Measurements from ENCODE around the gene TRAF2.

DNA sequence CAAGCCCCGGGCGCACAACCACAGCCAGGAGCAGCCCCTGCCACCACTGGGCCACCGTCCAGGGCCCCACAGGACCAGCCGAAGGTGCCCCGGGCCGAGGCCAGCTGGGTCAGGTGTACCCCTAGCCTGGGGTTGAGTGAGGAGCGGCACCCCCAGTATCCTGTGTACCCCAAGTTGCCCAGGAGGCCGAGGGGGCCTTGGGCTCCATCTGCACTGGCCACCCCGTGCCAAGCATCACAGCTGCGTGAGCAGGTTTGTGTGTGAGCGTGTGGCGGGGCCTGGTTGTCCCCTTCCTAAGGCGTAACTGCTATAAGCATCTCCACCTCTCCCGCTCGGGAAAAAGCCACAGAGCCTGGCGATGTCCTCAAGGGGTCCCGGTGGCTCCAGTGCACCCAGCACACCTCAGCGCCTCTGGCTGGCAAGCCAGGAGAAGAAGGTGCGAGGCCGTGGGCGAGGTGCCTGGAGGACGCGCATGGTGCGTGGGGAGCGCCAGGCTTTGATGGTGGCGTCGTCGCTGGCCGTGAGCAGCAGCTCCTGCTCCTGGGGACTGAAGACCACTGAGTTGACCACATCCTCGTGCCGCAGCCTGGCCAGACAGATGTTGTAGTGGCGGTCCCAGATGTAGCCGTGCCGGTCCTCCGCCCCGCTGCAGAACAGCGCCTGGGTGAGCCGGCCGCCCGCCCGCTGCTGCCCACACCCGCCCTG lies 54.4 kb downstream of the TRAF2 start:
- TF ChIP-seq, protein P1, sequence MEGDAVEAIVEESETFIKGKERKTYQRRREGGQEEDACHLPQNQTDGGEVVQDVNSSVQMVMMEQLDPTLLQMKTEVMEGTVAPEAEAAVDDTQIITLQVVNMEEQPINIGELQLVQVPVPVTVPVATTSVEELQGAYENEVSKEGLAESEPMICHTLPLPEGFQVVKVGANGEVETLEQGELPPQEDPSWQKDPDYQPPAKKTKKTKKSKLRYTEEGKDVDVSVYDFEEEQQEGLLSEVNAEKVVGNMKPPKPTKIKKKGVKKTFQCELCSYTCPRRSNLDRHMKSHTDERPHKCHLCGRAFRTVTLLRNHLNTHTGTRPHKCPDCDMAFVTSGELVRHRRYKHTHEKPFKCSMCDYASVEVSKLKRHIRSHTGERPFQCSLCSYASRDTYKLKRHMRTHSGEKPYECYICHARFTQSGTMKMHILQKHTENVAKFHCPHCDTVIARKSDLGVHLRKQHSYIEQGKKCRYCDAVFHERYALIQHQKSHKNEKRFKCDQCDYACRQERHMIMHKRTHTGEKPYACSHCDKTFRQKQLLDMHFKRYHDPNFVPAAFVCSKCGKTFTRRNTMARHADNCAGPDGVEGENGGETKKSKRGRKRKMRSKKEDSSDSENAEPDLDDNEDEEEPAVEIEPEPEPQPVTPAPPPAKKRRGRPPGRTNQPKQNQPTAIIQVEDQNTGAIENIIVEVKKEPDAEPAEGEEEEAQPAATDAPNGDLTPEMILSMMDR (IDR thresholded peaks at IDR 0.05): no peak
- TF ChIP-seq POLR2A (IDR thresholded peaks at IDR 0.05): no peak

Measured in right lobe of liver (tissue), 4 donors.